Dendritic cell treated with granulocyte-macrophage colony-stimulating factor and Interleukin-4, amounts not matched to agents 40 ng/mL and 50 ng/mL, for 4 days (primary cell): Measurements from ENCODE around the gene NID1.

Source experiments
- H3K27ac Mint-ChIP-seq: one replicate; pipeline ENCODE4 v1.8.0; 2022; ENCODE audit warnings: mild to moderate bottlenecking, mixed read lengths
- H3K27me3 Mint-ChIP-seq: one replicate; pipeline ENCODE4 v1.8.0; 2022; ENCODE audit warnings: mild to moderate bottlenecking, mixed read lengths
- H3K36me3 Mint-ChIP-seq: one replicate; pipeline ENCODE4 v1.8.0; 2022; ENCODE audit warnings: low read depth, mixed read lengths
- H3K4me1 Mint-ChIP-seq: one replicate; pipeline ENCODE4 v1.8.0; 2022; ENCODE audit warnings: low read depth, mixed read lengths
- H3K4me3 Mint-ChIP-seq: one replicate; pipeline ENCODE4 v1.8.0; 2022; ENCODE audit warnings: mild to moderate bottlenecking, moderate library complexity, mixed read lengths
- H3K9me3 Mint-ChIP-seq: one replicate; pipeline ENCODE4 v1.8.0; 2022; ENCODE audit warnings: mixed read lengths
- intact Hi-C: fragments of 100-400 bp; cut with micrococcal nuclease; formaldehyde crosslinking; loops from one replicate; pipeline ENCODE4 v1.15.0; 2022

NID1 gene

GRCh38 chr1:236039740-236040685, 24.9 kb downstream of the NID1 start:
- H3K9me3 Mint-ChIP-seq = peaks cover 8% of the 10 kb centered on the region
- H3K27ac Mint-ChIP-seq = no peak overlapping the region
- intact Hi-C loops = no loop called here
- no peaks in the 10 kb centered on the region for H3K4me1 Mint-ChIP-seq
- H3K4me3 Mint-ChIP-seq = no peak overlapping the region
- no peaks in the 10 kb centered on the region for H3K36me3 Mint-ChIP-seq
- H3K27me3 Mint-ChIP-seq = peaks cover 4% of the 10 kb centered on the region

GRCh38 chr1:236038034-236038433, 26.9 kb downstream of the NID1 start:
- no peak overlapping the region for H3K4me3 Mint-ChIP-seq
- intact Hi-C loops = no loop called here
- no peaks in the 10 kb centered on the region for H3K4me1 Mint-ChIP-seq
- H3K36me3 Mint-ChIP-seq = no peaks in the 10 kb centered on the region
- H3K27me3 Mint-ChIP-seq = peaks cover under 1% of the 10 kb centered on the region
- H3K9me3 Mint-ChIP-seq = peaks cover 3% of the 10 kb centered on the region
- H3K27ac Mint-ChIP-seq = no peak overlapping the region

- H3K27me3 Mint-ChIP-seq = no peaks in the 10 kb centered on the region
- no peaks in the 10 kb centered on the region for H3K36me3 Mint-ChIP-seq
- intact Hi-C loops = no loop called here
- H3K4me3 Mint-ChIP-seq = no peak overlapping the region
- H3K4me1 Mint-ChIP-seq = no peaks in the 10 kb centered on the region
- no peak overlapping the region for H3K27ac Mint-ChIP-seq
- H3K9me3 Mint-ChIP-seq = no peaks in the 10 kb centered on the region
Observed at GRCh38 chr1:236035681-236036101, 29.2 kb downstream of the NID1 start.

- Mint-ChIP-seq H3K27me3 (no peaks in the 10 kb centered on the region), H3K4me1 (no peaks in the 10 kb centered on the region), H3K9me3 (no peaks in the 10 kb centered on the region), H3K27ac (no peak overlapping the region), H3K4me3 (no peak overlapping the region), H3K36me3 (no peaks in the 10 kb centered on the region)
- intact Hi-C loops = no loop called here
Observed at GRCh38 chr1:236033336-236033735, 31.6 kb downstream of the NID1 start.

- no peaks in the 10 kb centered on the region for H3K36me3 Mint-ChIP-seq
- H3K27ac Mint-ChIP-seq = no peak overlapping the region
- H3K9me3 Mint-ChIP-seq = no peaks in the 10 kb centered on the region
- no peaks in the 10 kb centered on the region for H3K27me3 Mint-ChIP-seq
- no peak overlapping the region for H3K4me3 Mint-ChIP-seq
- intact Hi-C loops = no loop called here
- H3K4me1 Mint-ChIP-seq = peaks cover 5% of the 10 kb centered on the region
Observed at GRCh38 chr1:236030534-236030933, 34.4 kb downstream of the NID1 start.

GRCh38 chr1:236029428-236029940, 35.4 kb downstream of the NID1 start:
- no peaks in the 10 kb centered on the region for H3K9me3 Mint-ChIP-seq

GRCh38 chr1:236027104-236027503, 37.8 kb downstream of the NID1 start:
- intact Hi-C loops = no loop called here
- H3K4me3 Mint-ChIP-seq = no peak overlapping the region

More at GRCh38 chr1:236029428-236029940, 35.4 kb downstream of the NID1 start:
- intact Hi-C loops = no loop called here
- Mint-ChIP-seq H3K27me3 (no peaks in the 10 kb centered on the region), H3K36me3 (no peaks in the 10 kb centered on the region), H3K4me1 (peaks cover 5% of the 10 kb centered on the region), H3K27ac (no peak overlapping the region), H3K4me3 (no peak overlapping the region)

GRCh38 chr1:236025836-236026235, 39.1 kb downstream of the NID1 start:
- H3K36me3 Mint-ChIP-seq = no peaks in the 10 kb centered on the region
- no peak overlapping the region for H3K4me3 Mint-ChIP-seq
- peaks cover 11% of the 10 kb centered on the region for H3K4me1 Mint-ChIP-seq
- H3K9me3 Mint-ChIP-seq = no peaks in the 10 kb centered on the region
- H3K27ac Mint-ChIP-seq = no peak overlapping the region
- H3K27me3 Mint-ChIP-seq = no peaks in the 10 kb centered on the region
- intact Hi-C loops = no loop called here

More at GRCh38 chr1:236027104-236027503, 37.8 kb downstream of the NID1 start:
- Mint-ChIP-seq H3K4me1 (peaks cover 11% of the 10 kb centered on the region), H3K27me3 (no peaks in the 10 kb centered on the region), H3K27ac (no peak overlapping the region), H3K9me3 (no peaks in the 10 kb centered on the region), H3K36me3 (no peaks in the 10 kb centered on the region)

- Mint-ChIP-seq H3K4me1 (peaks cover 11% of the 10 kb centered on the region), H3K9me3 (no peaks in the 10 kb centered on the region), H3K4me3 (no peak overlapping the region), H3K27ac (no peak overlapping the region), H3K27me3 (no peaks in the 10 kb centered on the region), H3K36me3 (no peaks in the 10 kb centered on the region)
- intact Hi-C loops = no loop called here
Observed at GRCh38 chr1:236024641-236025040, 40.2 kb downstream of the NID1 start.

GRCh38 chr1:236023926-236024565, 40.8 kb downstream of the NID1 start:
- intact Hi-C loops = no loop called here
- Mint-ChIP-seq H3K4me1 (peaks cover 11% of the 10 kb centered on the region), H3K27me3 (no peaks in the 10 kb centered on the region), H3K9me3 (no peaks in the 10 kb centered on the region), H3K36me3 (no peaks in the 10 kb centered on the region), H3K4me3 (no peak overlapping the region), H3K27ac (no peak overlapping the region)

GRCh38 chr1:236021424-236022135, 43.3 kb downstream of the NID1 start:
- no peak overlapping the region for H3K27ac Mint-ChIP-seq
- H3K4me3 Mint-ChIP-seq = no peak overlapping the region

GRCh38 chr1:236020359-236021219, 44.3 kb downstream of the NID1 start:
- no peak overlapping the region for H3K4me3 Mint-ChIP-seq
- H3K4me1 Mint-ChIP-seq = peaks cover 14% of the 10 kb centered on the region
- H3K36me3 Mint-ChIP-seq = no peaks in the 10 kb centered on the region
- no peaks in the 10 kb centered on the region for H3K27me3 Mint-ChIP-seq
- intact Hi-C loops = no loop called here
- no peak overlapping the region for H3K27ac Mint-ChIP-seq
- H3K9me3 Mint-ChIP-seq = no peaks in the 10 kb centered on the region

More at GRCh38 chr1:236021424-236022135, 43.3 kb downstream of the NID1 start:
- intact Hi-C loops = no loop called here
- no peaks in the 10 kb centered on the region for H3K27me3 Mint-ChIP-seq
- H3K4me1 Mint-ChIP-seq = peaks cover 6% of the 10 kb centered on the region
- no peaks in the 10 kb centered on the region for H3K9me3 Mint-ChIP-seq
- no peaks in the 10 kb centered on the region for H3K36me3 Mint-ChIP-seq

GRCh38 chr1:236018885-236019453, 45.9 kb downstream of the NID1 start:
- H3K27me3 Mint-ChIP-seq = no peaks in the 10 kb centered on the region
- H3K36me3 Mint-ChIP-seq = no peaks in the 10 kb centered on the region
- peaks cover 15% of the 10 kb centered on the region for H3K4me1 Mint-ChIP-seq
- no peaks in the 10 kb centered on the region for H3K9me3 Mint-ChIP-seq
- intact Hi-C loops = no loop called here
- H3K4me3 Mint-ChIP-seq = no peak overlapping the region
- no peak overlapping the region for H3K27ac Mint-ChIP-seq
